GM21381 (cell line): ENCODE results near the gene ZNF48.

ENCODE experiments used
- ATAC-seq: cut with Tn5 transposase; IDR thresholded peaks from one replicate; pipeline ENCODE4 v1.9.1; 2021; ENCODE audit warnings: mild to moderate bottlenecking, moderate library complexity; ENCODE audit not compliant: unreplicated experiment

ZNF48 gene

GRCh38 chr16:30434852-30435251, 39.6 kb downstream of the ZNF48 start:
- ATAC-seq = no peak

GRCh38 chr16:30437511-30438046, 42.4 kb downstream of the ZNF48 start:
- no peak for ATAC-seq

GRCh38 chr16:30438835-30439234, 43.6 kb downstream of the ZNF48 start:
- ATAC-seq = no peak

- ATAC-seq = no peak
Observed at GRCh38 chr16:30439720-30440348, 44.6 kb downstream of the ZNF48 start.

- ATAC-seq = no peak
Observed at GRCh38 chr16:30443631-30444030, 48.4 kb downstream of the ZNF48 start.

- no peak for ATAC-seq
Observed at GRCh38 chr16:30444231-30445148, 49.3 kb downstream of the ZNF48 start.

GRCh38 chr16:30445149-30445407, 49.9 kb downstream of the ZNF48 start:
- ATAC-seq = no peak

GRCh38 chr16:30445408-30446202, 50.4 kb downstream of the ZNF48 start, which contains the start of gene SEPHS2:
SEPHS2 (minus strand) TSS chr16:30445874; CDS start chr16:30445727, 147 bp downstream.
- peak; percentile 75 for ATAC-seq

GRCh38 chr16:30446203-30446595, 51.0 kb downstream of the ZNF48 start:
- no peak for ATAC-seq

GRCh38 chr16:30447512-30448226, 52.4 kb downstream of the ZNF48 start:
- no peak for ATAC-seq

- ATAC-seq = no peak
Observed at GRCh38 chr16:30449116-30449435, 53.9 kb downstream of the ZNF48 start.
